Panc1 (cell line): Measurements from ENCODE around the gene ACSM6. TPM values are rescaled to one million over a fixed set of nuclear protein-coding genes. Genes with fewer than 3 reads are reported as not detected.

Experiments used
- ATAC-seq: fragments of 200-7000 bp; cut with Tn5 transposase; 2 replicates; pipeline ENCODE4 v1.9.1; 2020; ENCODE audit warnings: mild to moderate bottlenecking, moderate library complexity
- BruUV-seq: library from RNA; stranded (reverse); fragments of 400-500 nt; replicated peaks from 2 replicates; lab custom pipeline; 2021; lab: Mats Ljungman, UMichigan
- CTCF ChIA-PET: fragments of 300-600 bp; sonication (Branson Sonifier 250); formaldehyde crosslinking; loops from one replicate; lab custom pipeline; 2022; ENCODE audit warnings: antibody characterized with exemption; lab: Charles Lee
- POLR2A ChIA-PET: fragments of 300-600 bp; sonication (Branson Sonifier 250); formaldehyde crosslinking; loops from one replicate; lab custom pipeline; 2022; ENCODE audit warnings: antibody characterized with exemption; lab: Charles Lee
- DNase-seq: peaks from one replicate; pipeline ENCODE4 v3.0.0-alpha.2; 2010; ENCODE audit warnings: low read depth, low spot score
- H3K27ac ChIP-seq: 2 replicates; pipeline ENCODE4 v1.5.1; 2011; ENCODE audit warnings: mild to moderate bottlenecking, low read length, inconsistent platforms
- H3K27me3 ChIP-seq: fragments of 200-500 bp; sonication (Bioruptor generic); 2 replicates; pipeline ENCODE4 v1.6.0; 2014; ENCODE audit warnings: low read length, inconsistent platforms; ENCODE audit not compliant: control insufficient read depth, insufficient read depth
- H3K36me3 ChIP-seq: fragments of 200-500 bp; sonication (Bioruptor generic); 2 replicates; pipeline ENCODE4 v1.5.1; 2014; ENCODE audit warnings: inconsistent platforms, mild to moderate bottlenecking, low read length, moderate library complexity; ENCODE audit not compliant: control insufficient read depth, insufficient read depth
- H3K4me1 ChIP-seq: 2 replicates; pipeline ENCODE4 v1.5.1; 2011; ENCODE audit warnings: inconsistent platforms, mild to moderate bottlenecking, low read length, moderate library complexity; ENCODE audit not compliant: control insufficient read depth, insufficient read depth
- H3K4me3 ChIP-seq, 2 experiments: 2 replicates each; pipeline ENCODE4 v1.5.1; 2011 to 2012; ENCODE audit warnings: low read depth in 2 of 2, low read length in 2 of 2, mild to moderate bottlenecking in 2 of 2, inconsistent platforms in 1 of 2, moderate library complexity in 1 of 2
- H3K9me3 ChIP-seq: fragments of 200-500 bp; sonication (Bioruptor generic); 2 replicates; pipeline ENCODE4 v1.5.1; 2014; ENCODE audit warnings: low read depth, mild to moderate bottlenecking, inconsistent platforms, low read length, moderate library complexity; ENCODE audit not compliant: control insufficient read depth, insufficient read depth
- CTCF ChIP-seq: fragments of 450-650 bp; IDR thresholded peaks from 2 replicates; pipeline ENCODE4 v1.5.1; 2017; ENCODE audit warnings: mild to moderate bottlenecking
- POLR2AphosphoS5 ChIP-seq: IDR thresholded peaks from 2 replicates; pipeline ENCODE4 v1.6.1; 2012; ENCODE audit warnings: mild to moderate bottlenecking, low read depth, low read length, moderate library complexity
- SIN3A ChIP-seq: IDR thresholded peaks from 2 replicates; pipeline ENCODE4 v1.6.1; 2012; ENCODE audit warnings: low read depth, mild to moderate bottlenecking, low read length, moderate library complexity, borderline replicate concordance; ENCODE audit not compliant: insufficient read depth
- TCF7L2 ChIP-seq: IDR thresholded peaks from 2 replicates; pipeline ENCODE4 v1.6.1; 2011; ENCODE audit warnings: mild to moderate bottlenecking, low read depth, low read length, inconsistent platforms
- in situ Hi-C: cut with HindIII; loops from 2 replicates; pipeline ENCODE4 v1.10.0; 2016; ENCODE audit warnings: low sequenced_read_pairs, low pct_unique_long_range_greater_than_20kb
- intact Hi-C: fragments of 100-400 bp; cut with micrococcal nuclease; formaldehyde crosslinking; loops from one replicate; pipeline ENCODE4 v1.10.0; 2022; ENCODE audit not compliant: unreplicated experiment
- total RNA-seq: library from RNA; stranded (reverse); gene quantifications from one replicate; pipeline ENCODE4 v1.2.1, GENCODE V29; 2021; ENCODE audit not compliant: unreplicated experiment
- TF ChIP-seq, protein P1 (sequence below), 2 experiments: IDR thresholded peaks; 2 replicates each; pipeline ENCODE4 v1.6.1; 2011 to 2012; ENCODE audit warnings: low read depth in 2 of 2, control low read depth in 1 of 2, low read length in 1 of 2, mild to moderate bottlenecking in 1 of 2, moderate library complexity in 1 of 2; ENCODE audit not compliant: insufficient read depth in 1 of 2

Gene ACSM6
- total RNA-seq, 1 experiment from 2014 or later: not detected

GRCh38 chr10:95187617-95188016 is 6.4 kb upstream of the ACSM6 start:
- ATAC-seq: no peak
- Histone ChIP-seq H3K4me1 (peaks cover 3% of the 10 kb centered on the region; the same call in 1 of the 2 replicates), H3K36me3 (no peaks in the 10 kb centered on the region), H3K27me3 (peaks cover under 1% of the 10 kb centered on the region; the same call in 1 of the 2 replicates), H3K27ac (no peak overlapping the region), H3K4me3 (no peak overlapping the region), H3K9me3 (no peaks in the 10 kb centered on the region)
- CTCF ChIA-PET: no interaction called here
- BruUV-seq: no TSS peak
- no peak for DNase-seq
- TF ChIP-seq POLR2AphosphoS5: no peak
- TF ChIP-seq CTCF: no peak
- no peak for TF ChIP-seq TCF7L2
- TF ChIP-seq, protein P1, sequence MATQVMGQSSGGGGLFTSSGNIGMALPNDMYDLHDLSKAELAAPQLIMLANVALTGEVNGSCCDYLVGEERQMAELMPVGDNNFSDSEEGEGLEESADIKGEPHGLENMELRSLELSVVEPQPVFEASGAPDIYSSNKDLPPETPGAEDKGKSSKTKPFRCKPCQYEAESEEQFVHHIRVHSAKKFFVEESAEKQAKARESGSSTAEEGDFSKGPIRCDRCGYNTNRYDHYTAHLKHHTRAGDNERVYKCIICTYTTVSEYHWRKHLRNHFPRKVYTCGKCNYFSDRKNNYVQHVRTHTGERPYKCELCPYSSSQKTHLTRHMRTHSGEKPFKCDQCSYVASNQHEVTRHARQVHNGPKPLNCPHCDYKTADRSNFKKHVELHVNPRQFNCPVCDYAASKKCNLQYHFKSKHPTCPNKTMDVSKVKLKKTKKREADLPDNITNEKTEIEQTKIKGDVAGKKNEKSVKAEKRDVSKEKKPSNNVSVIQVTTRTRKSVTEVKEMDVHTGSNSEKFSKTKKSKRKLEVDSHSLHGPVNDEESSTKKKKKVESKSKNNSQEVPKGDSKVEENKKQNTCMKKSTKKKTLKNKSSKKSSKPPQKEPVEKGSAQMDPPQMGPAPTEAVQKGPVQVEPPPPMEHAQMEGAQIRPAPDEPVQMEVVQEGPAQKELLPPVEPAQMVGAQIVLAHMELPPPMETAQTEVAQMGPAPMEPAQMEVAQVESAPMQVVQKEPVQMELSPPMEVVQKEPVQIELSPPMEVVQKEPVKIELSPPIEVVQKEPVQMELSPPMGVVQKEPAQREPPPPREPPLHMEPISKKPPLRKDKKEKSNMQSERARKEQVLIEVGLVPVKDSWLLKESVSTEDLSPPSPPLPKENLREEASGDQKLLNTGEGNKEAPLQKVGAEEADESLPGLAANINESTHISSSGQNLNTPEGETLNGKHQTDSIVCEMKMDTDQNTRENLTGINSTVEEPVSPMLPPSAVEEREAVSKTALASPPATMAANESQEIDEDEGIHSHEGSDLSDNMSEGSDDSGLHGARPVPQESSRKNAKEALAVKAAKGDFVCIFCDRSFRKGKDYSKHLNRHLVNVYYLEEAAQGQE (IDR thresholded peaks at IDR 0.05; ENCODE audit: insufficient read depth in 1 of 2, low read depth in 2 of 2, low read length in 1 of 2): no peak
- no peak for TF ChIP-seq SIN3A
- POLR2A ChIA-PET: no interaction called here
- intact Hi-C loops (no loop called here), in situ Hi-C loops (no loop called here)

DNA sequence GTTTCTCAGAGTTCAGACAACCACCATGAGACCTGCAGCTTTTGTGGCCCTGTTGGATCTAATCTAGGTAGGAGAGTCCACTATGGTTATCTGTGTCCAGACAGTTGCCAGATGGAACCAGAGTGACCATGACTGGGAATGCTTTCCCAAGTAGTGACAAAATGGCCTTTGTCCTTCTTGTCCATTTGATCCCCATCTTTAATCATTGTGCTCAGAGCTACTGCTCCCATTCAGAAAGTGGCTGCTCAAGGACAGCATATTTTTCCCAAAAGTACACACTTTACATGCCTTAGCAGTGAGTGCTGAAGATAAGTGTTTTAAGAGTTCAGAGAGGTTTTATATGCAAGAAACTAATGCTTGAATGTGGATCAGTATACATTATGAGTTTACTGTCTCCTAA is 5.4 kb upstream of the ACSM6 start:
- no peaks in the 10 kb centered on the region for H3K4me1 ChIP-seq
- intact Hi-C loops: no loop called here
- no peaks in the 10 kb centered on the region for H3K27me3 ChIP-seq
- no peak overlapping the region for H3K4me3 ChIP-seq
- no peak overlapping the region for H3K27ac ChIP-seq
- POLR2A ChIA-PET: no interaction called here
- no TSS peak for BruUV-seq
- no peaks in the 10 kb centered on the region for H3K36me3 ChIP-seq
- ATAC-seq (no peak), DNase-seq (no peak)
- no peak for TF ChIP-seq CTCF
- TF ChIP-seq SIN3A: no peak
- no peak for TF ChIP-seq POLR2AphosphoS5
- TF ChIP-seq TCF7L2: no peak
- TF ChIP-seq, protein P1 (IDR thresholded peaks at IDR 0.05; ENCODE audit: insufficient read depth in 1 of 2, low read depth in 2 of 2, low read length in 1 of 2): no peak
- H3K9me3 ChIP-seq: no peaks in the 10 kb centered on the region
- in situ Hi-C loops: no loop called here
- CTCF ChIA-PET: interaction anchor here (0.6 to 0.7 kb wide), 2 partner anchors 67 to 278 kb away, joined by 4 to 16 read pairs; no protein-coding TSS in a partner anchor
